ENCODE results near the gene CD22. TPM values are rescaled to one million over a fixed set of nuclear protein-coding genes. Genes with fewer than 3 reads are reported as not detected.

The CD22 gene
- polyA plus RNA-seq, 1 donor (not counting 4 experiments of a cell fraction or from before 2014, with no cell fraction given) = 0.26 TPM

- dilution Hi-C loops (cut with MboI; ENCODE audit: extremely low pct_ligation_motif_present, low sequenced_read_pairs) = no loop called here
- Histone ChIP-seq H3K9me3 (ENCODE audit: control insufficient read depth, low read depth, low read length) (no peaks in the 10 kb centered on the region), H3K4me1 (ENCODE audit: control insufficient read depth, extremely low read depth, insufficient read depth, low read length) (no peaks in the 10 kb centered on the region), H3K9me1 (ENCODE audit: control insufficient read depth, extremely low read depth, insufficient read depth, low read length) (no peaks in the 10 kb centered on the region), H4K20me1 (ENCODE audit: control insufficient read depth, extremely low read depth, insufficient read depth, low read length) (no peaks in the 10 kb centered on the region), H3K36me3 (ENCODE audit: control insufficient read depth in 2 of 2, extremely low read depth in 1 of 2, insufficient read depth in 2 of 2, low read length in 2 of 2) (no peaks in the 10 kb centered on the region), H3K27ac (ENCODE audit: control insufficient read depth, insufficient read depth, low read length) (no peak overlapping the region), H3K4me2 (ENCODE audit: control insufficient read depth, extremely low read depth, insufficient read depth, low read depth, low read length) (no peak overlapping the region), H3K79me2 (ENCODE audit: control insufficient read depth, insufficient read depth, low read length) (no peaks in the 10 kb centered on the region), H3K4me3 (ENCODE audit: control insufficient read depth in 2 of 3, extremely low read depth in 1 of 3, insufficient read depth in 2 of 3, low read depth in 1 of 3, low read length in 3 of 3) (no peak overlapping the region), H3K9ac (ENCODE audit: control insufficient read depth, extremely low read depth, insufficient read depth, low read length) (no peak overlapping the region), H2AFZ (ENCODE audit: control insufficient read depth, low read length) (no peak overlapping the region), H3K27me3 (ENCODE audit: control insufficient read depth, extremely low read depth, insufficient read depth, low read length) (no peaks in the 10 kb centered on the region)
- DNase-seq (ENCODE audit: low read depth, low spot score) (no peak), FAIRE-seq (no peak)
- no peak for TF ChIP-seq CTCF (optimal IDR thresholded peaks at IDR 0.05 in 1 of 3, IDR thresholded peaks at IDR 0.05 in 1 of 3, conservative IDR thresholded peaks at IDR 0.05 in 1 of 3; ENCODE audit: extremely low read depth in 1 of 3, insufficient read depth in 2 of 3, low read length in 3 of 3)
- no peak for TF ChIP-seq EZH2 (IDR thresholded peaks at IDR 0.05; ENCODE audit: low read length)
Observed at GRCh38 chr19:35303357-35303915, 25.6 kb upstream of the CD22 start.

DNA sequence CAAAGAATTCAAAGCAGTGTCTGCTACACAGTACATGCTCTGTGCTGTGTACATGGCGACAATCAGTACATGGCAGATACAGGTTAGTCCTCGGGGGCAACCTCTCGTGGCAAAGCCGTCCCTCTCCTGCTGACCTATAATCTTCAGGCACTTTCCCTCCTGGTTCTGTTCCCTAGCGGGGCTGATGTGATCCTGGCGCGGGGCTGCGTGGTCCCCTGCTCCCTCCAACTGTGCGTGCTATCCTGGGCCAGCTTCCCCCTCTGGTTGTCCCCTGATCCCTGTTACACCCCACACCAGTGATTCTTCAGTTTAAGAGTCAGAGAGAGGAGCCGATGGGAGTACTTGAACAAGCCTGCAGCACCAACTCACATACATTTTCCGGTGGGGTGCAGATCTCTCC is 25.0 kb upstream of the CD22 start:
- DNase-seq (ENCODE audit: low read depth, low spot score) (no peak), FAIRE-seq (no peak)
- H3K79me2 ChIP-seq (ENCODE audit: control insufficient read depth, insufficient read depth, low read length) = no peaks in the 10 kb centered on the region
- H3K36me3 ChIP-seq (ENCODE audit: control insufficient read depth in 2 of 2, extremely low read depth in 1 of 2, insufficient read depth in 2 of 2, low read length in 2 of 2) = no peaks in the 10 kb centered on the region
- no peaks in the 10 kb centered on the region for H3K9me1 ChIP-seq (ENCODE audit: control insufficient read depth, extremely low read depth, insufficient read depth, low read length)
- H3K4me1 ChIP-seq (ENCODE audit: control insufficient read depth, extremely low read depth, insufficient read depth, low read length) = no peaks in the 10 kb centered on the region
- dilution Hi-C loops (cut with MboI; ENCODE audit: extremely low pct_ligation_motif_present, low sequenced_read_pairs) = no loop called here
- H4K20me1 ChIP-seq (ENCODE audit: control insufficient read depth, extremely low read depth, insufficient read depth, low read length) = no peaks in the 10 kb centered on the region
- no peak overlapping the region for H3K4me3 ChIP-seq (ENCODE audit: control insufficient read depth in 2 of 3, extremely low read depth in 1 of 3, insufficient read depth in 2 of 3, low read depth in 1 of 3, low read length in 3 of 3)
- no peak overlapping the region for H3K27ac ChIP-seq (ENCODE audit: control insufficient read depth, insufficient read depth, low read length)
- H3K27me3 ChIP-seq (ENCODE audit: control insufficient read depth, extremely low read depth, insufficient read depth, low read length) = no peaks in the 10 kb centered on the region
- no peaks in the 10 kb centered on the region for H3K9me3 ChIP-seq (ENCODE audit: control insufficient read depth, low read depth, low read length)
- no peak overlapping the region for H3K4me2 ChIP-seq (ENCODE audit: control insufficient read depth, extremely low read depth, insufficient read depth, low read depth, low read length)
- TF ChIP-seq CTCF (optimal IDR thresholded peaks at IDR 0.05 in 1 of 3, IDR thresholded peaks at IDR 0.05 in 1 of 3, conservative IDR thresholded peaks at IDR 0.05 in 1 of 3; ENCODE audit: extremely low read depth in 1 of 3, insufficient read depth in 2 of 3, low read length in 3 of 3) (no peak), EZH2 (IDR thresholded peaks at IDR 0.05; ENCODE audit: low read length) (no peak)
- H3K9ac ChIP-seq (ENCODE audit: control insufficient read depth, extremely low read depth, insufficient read depth, low read length) = no peak overlapping the region
- H2AFZ ChIP-seq (ENCODE audit: control insufficient read depth, low read length) = no peak overlapping the region

All from keratinocyte (primary cell).